GM23338 (cell line): ENCODE results near the gene LARGE1. TPM values are rescaled to one million over a fixed set of nuclear protein-coding genes. Genes with fewer than 3 reads are reported as not detected.

Experiments
- ATAC-seq: fragments of 200-7000 bp; cut with Tn5 transposase; 3 replicates; pipeline ENCODE4 v1.9.1; 2020
- DNase-seq: peaks from one replicate; pipeline ENCODE4 v3.0.0-alpha.2; 2015; ENCODE audit warnings: low spot score
- H2AFZ ChIP-seq: fragments of 200-600 bp; sonication (generic); 2 replicates; pipeline ENCODE4 v1.8.0; 2016; ENCODE audit warnings: antibody characterized with exemption, mild to moderate bottlenecking, moderate library complexity
- H3F3A ChIP-seq: fragments of 200-600 bp; sonication (generic); replicated peaks from 2 replicates; pipeline ENCODE4 v1.8.0; 2017; ENCODE audit warnings: antibody characterized with exemption, mixed run types, low read depth
- H3K27ac ChIP-seq: fragments of 200-600 bp; sonication (generic); 2 replicates; pipeline ENCODE4 v1.6.1; 2016; ENCODE audit warnings: low read depth
- H3K27me3 ChIP-seq: fragments of 200-600 bp; sonication (generic); 2 replicates; pipeline ENCODE4 v1.8.0; 2016; ENCODE audit warnings: mild to moderate bottlenecking, mixed run types, moderate library complexity; ENCODE audit not compliant: insufficient read depth
- H3K36me3 ChIP-seq: fragments of 200-600 bp; sonication (generic); 2 replicates; pipeline ENCODE4 v1.8.0; 2016; ENCODE audit warnings: mild to moderate bottlenecking; ENCODE audit not compliant: insufficient read depth
- H3K4me1 ChIP-seq: fragments of 200-600 bp; sonication (generic); 2 replicates; pipeline ENCODE4 v1.8.0; 2016; ENCODE audit warnings: mild to moderate bottlenecking, moderate library complexity; ENCODE audit not compliant: insufficient read depth
- H3K4me2 ChIP-seq: fragments of 200-600 bp; sonication (generic); 2 replicates; pipeline ENCODE4 v1.7.1; 2017; ENCODE audit warnings: mixed run types
- H3K4me3 ChIP-seq: fragments of 200-600 bp; sonication (generic); 2 replicates; pipeline ENCODE4 v1.6.1; 2016; ENCODE audit warnings: mixed run types
- H3K79me2 ChIP-seq: fragments of 200-600 bp; sonication (generic); replicated peaks from 2 replicates; pipeline ENCODE4 v1.8.0; 2017; ENCODE audit warnings: mild to moderate bottlenecking; ENCODE audit not compliant: insufficient read depth
- H3K9me2 ChIP-seq: fragments of 200-600 bp; sonication (generic); 2 replicates; pipeline ENCODE4 v1.8.0; 2017; ENCODE audit not compliant: insufficient read depth
- H4K20me1 ChIP-seq: fragments of 200-600 bp; sonication (generic); replicated peaks from 2 replicates; pipeline ENCODE4 v1.8.0; 2017; ENCODE audit warnings: mild to moderate bottlenecking; ENCODE audit not compliant: insufficient read depth
- H3K27ac Mint-ChIP-seq: 2 replicates; pipeline ENCODE4 v1.8.0; 2020; ENCODE audit warnings: inconsistent platforms, mild to moderate bottlenecking, moderate library complexity, mixed read lengths
- H3K27me3 Mint-ChIP-seq: 3 replicates; pipeline ENCODE4 v1.8.0; 2022; ENCODE audit warnings: low read depth, mild to moderate bottlenecking, moderate library complexity, mixed read lengths, inconsistent platforms; ENCODE audit not compliant: insufficient read depth, poor library complexity
- H3K36me3 Mint-ChIP-seq: 3 replicates; pipeline ENCODE4 v1.8.0; 2021; ENCODE audit warnings: low read depth, mild to moderate bottlenecking, inconsistent platforms, moderate library complexity, mixed read lengths
- H3K4me1 Mint-ChIP-seq: 3 replicates; pipeline ENCODE4 v1.8.0; 2020; ENCODE audit warnings: mild to moderate bottlenecking, inconsistent platforms, mixed read lengths
- H3K4me3 Mint-ChIP-seq: 3 replicates; pipeline ENCODE4 v1.8.0; 2021; ENCODE audit warnings: moderate library complexity, mild to moderate bottlenecking, inconsistent platforms, mixed read lengths
- H3K9me3 Mint-ChIP-seq: 3 replicates; pipeline ENCODE4 v1.8.0; 2020; ENCODE audit warnings: moderate library complexity, mild to moderate bottlenecking, inconsistent platforms, mixed read lengths
- EZH2 ChIP-seq: fragments of 200-600 bp; sonication (generic); IDR thresholded peaks from one replicate; pipeline ENCODE4 v1.8.0; 2017; ENCODE audit warnings: antibody characterized with exemption, mild to moderate bottlenecking, low read depth; ENCODE audit not compliant: unreplicated experiment
- EZH2phosphoT487 ChIP-seq: fragments of 200-600 bp; sonication (generic); IDR thresholded peaks from one replicate; pipeline ENCODE4 v1.8.1; 2018; ENCODE audit warnings: antibody characterized with exemption; ENCODE audit not compliant: unreplicated experiment
- ZNF114 ChIP-seq: fragments of 250-450 bp; sonication (Bioruptor Pico); IDR thresholded peaks from 2 replicates; pipeline ENCODE4 v1.5.0; 2020; ENCODE audit warnings: mild to moderate bottlenecking, moderate library complexity
- ZNF331 ChIP-seq: fragments of 250-450 bp; sonication (Bioruptor Pico); IDR thresholded peaks from 2 replicates; pipeline ENCODE4 v1.5.0; 2020; ENCODE audit warnings: low read depth, mild to moderate bottlenecking, moderate library complexity
- polyA plus RNA-seq: library from polyadenylated mRNA; unstranded; fragments of >200 nt; fragmentation: Nextera tagmentation; extraction: Ambion mirVana; gene quantifications from 2 replicates; pipeline ENCODE4 v1.2.1, GENCODE V29; 2016
- total RNA-seq: library from RNA; depleted of rRNA; stranded (reverse); fragments of >200 nt; shearing (Covaris generic); gene quantifications from 2 replicates; pipeline ENCODE4 v1.2.3, GENCODE V29; 2014
- TF ChIP-seq, protein P1 (sequence below): fragments of 250-450 bp; sonication (Bioruptor Pico); IDR thresholded peaks from 2 replicates; pipeline ENCODE4 v1.5.0; 2020; ENCODE audit warnings: mild to moderate bottlenecking, moderate library complexity
- TF ChIP-seq, protein P2 (sequence below): IDR thresholded peaks from 2 replicates; pipeline ENCODE4 v1.6.1; 2016; ENCODE audit warnings: antibody characterized with exemption

LARGE1 gene
- total and polyA plus RNA-seq, 2 experiments from 2014 or later = 12.8 to 75.6 TPM

DNA sequence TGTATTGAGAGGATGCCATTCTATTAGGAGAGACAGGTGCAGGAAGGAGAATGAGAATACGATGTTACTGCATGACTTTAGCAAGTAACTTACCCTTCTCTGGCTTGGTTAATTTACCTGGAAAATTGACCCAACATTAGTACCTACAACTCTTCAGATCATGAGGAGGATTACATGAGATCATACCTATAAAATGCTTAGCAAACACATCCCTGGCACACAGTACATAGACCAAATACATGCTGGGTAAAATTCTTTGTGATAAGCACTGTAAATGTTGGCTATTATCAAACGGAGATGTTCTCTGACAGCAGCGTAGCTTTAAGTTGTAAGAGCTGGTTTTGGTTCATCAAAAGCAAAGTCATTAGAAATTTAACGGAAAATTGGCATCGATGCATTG, 28.8 kb downstream of the LARGE1 start (continued):
- TF ChIP-seq, protein P1, sequence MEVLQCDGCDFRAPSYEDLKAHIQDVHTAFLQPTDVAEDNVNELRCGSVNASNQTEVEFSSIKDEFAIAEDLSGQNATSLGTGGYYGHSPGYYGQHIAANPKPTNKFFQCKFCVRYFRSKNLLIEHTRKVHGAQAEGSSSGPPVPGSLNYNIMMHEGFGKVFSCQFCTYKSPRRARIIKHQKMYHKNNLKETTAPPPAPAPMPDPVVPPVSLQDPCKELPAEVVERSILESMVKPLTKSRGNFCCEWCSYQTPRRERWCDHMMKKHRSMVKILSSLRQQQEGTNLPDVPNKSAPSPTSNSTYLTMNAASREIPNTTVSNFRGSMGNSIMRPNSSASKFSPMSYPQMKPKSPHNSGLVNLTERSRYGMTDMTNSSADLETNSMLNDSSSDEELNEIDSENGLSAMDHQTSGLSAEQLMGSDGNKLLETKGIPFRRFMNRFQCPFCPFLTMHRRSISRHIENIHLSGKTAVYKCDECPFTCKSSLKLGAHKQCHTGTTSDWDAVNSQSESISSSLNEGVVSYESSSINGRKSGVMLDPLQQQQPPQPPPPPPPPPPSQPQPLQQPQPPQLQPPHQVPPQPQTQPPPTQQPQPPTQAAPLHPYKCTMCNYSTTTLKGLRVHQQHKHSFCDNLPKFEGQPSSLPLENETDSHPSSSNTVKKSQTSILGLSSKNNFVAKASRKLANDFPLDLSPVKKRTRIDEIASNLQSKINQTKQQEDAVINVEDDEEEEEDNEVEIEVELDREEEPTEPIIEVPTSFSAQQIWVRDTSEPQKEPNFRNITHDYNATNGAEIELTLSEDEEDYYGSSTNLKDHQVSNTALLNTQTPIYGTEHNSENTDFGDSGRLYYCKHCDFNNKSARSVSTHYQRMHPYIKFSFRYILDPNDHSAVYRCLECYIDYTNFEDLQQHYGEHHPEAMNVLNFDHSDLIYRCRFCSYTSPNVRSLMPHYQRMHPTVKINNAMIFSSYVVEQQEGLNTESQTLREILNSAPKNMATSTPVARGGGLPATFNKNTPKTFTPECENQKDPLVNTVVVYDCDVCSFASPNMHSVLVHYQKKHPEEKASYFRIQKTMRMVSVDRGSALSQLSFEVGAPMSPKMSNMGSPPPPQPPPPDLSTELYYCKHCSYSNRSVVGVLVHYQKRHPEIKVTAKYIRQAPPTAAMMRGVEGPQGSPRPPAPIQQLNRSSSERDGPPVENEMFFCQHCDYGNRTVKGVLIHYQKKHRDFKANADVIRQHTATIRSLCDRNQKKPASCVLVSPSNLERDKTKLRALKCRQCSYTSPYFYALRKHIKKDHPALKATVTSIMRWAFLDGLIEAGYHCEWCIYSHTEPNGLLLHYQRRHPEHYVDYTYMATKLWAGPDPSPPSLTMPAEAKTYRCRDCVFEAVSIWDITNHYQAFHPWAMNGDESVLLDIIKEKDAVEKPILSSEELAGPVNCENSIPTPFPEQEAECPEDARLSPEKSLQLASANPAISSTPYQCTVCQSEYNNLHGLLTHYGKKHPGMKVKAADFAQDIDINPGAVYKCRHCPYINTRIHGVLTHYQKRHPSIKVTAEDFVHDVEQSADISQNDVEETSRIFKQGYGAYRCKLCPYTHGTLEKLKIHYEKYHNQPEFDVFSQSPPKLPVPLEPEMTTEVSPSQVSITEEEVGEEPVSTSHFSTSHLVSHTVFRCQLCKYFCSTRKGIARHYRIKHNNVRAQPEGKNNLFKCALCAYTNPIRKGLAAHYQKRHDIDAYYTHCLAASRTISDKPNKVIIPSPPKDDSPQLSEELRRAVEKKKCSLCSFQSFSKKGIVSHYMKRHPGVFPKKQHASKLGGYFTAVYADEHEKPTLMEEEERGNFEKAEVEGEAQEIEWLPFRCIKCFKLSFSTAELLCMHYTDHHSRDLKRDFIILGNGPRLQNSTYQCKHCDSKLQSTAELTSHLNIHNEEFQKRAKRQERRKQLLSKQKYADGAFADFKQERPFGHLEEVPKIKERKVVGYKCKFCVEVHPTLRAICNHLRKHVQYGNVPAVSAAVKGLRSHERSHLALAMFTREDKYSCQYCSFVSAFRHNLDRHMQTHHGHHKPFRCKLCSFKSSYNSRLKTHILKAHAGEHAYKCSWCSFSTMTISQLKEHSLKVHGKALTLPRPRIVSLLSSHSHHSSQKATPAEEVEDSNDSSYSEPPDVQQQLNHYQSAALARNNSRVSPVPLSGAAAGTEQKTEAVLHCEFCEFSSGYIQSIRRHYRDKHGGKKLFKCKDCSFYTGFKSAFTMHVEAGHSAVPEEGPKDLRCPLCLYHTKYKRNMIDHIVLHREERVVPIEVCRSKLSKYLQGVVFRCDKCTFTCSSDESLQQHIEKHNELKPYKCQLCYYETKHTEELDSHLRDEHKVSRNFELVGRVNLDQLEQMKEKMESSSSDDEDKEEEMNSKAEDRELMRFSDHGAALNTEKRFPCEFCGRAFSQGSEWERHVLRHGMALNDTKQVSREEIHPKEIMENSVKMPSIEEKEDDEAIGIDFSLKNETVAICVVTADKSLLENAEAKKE (CRISPR knock-in tag) = no peak
- TF ChIP-seq ZNF331 (CRISPR knock-in tag) = no peak
- TF ChIP-seq, protein P2, sequence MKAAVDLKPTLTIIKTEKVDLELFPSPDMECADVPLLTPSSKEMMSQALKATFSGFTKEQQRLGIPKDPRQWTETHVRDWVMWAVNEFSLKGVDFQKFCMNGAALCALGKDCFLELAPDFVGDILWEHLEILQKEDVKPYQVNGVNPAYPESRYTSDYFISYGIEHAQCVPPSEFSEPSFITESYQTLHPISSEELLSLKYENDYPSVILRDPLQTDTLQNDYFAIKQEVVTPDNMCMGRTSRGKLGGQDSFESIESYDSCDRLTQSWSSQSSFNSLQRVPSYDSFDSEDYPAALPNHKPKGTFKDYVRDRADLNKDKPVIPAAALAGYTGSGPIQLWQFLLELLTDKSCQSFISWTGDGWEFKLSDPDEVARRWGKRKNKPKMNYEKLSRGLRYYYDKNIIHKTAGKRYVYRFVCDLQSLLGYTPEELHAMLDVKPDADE = no peak
- TF ChIP-seq ZNF114 (CRISPR knock-in tag) = no peak
- no peak for TF ChIP-seq EZH2phosphoT487

- H3K27me3 ChIP-seq = no peaks in the 10 kb centered on the region
- Mint-ChIP-seq H3K4me3 (no peak overlapping the region), H3K9me3 (peaks cover 2% of the 10 kb centered on the region; the same call in 2 of the 3 replicates), H3K27me3 (peaks cover 11% of the 10 kb centered on the region), H3K27ac (peak overlapping the region; percentile 71; the same call in 1 of the 2 replicates), H3K36me3 (peaks cover 5% of the 10 kb centered on the region), H3K4me1 (peaks cover 86% of the 10 kb centered on the region)
- DNase-seq = no peak
- no peak overlapping the region for H2AFZ ChIP-seq
- no peaks in the 10 kb centered on the region for H3F3A ChIP-seq
- peaks cover 100% of the 10 kb centered on the region for H3K79me2 ChIP-seq
- peaks cover 92% of the 10 kb centered on the region for H3K4me1 ChIP-seq
- H3K9me2 ChIP-seq = no peaks in the 10 kb centered on the region
- TF ChIP-seq EZH2phosphoT487 (no peak), EZH2 (no peak)
- H3K27ac ChIP-seq = no peak overlapping the region
- ATAC-seq = no peak
- no peaks in the 10 kb centered on the region for H3K36me3 ChIP-seq
- peaks cover 66% of the 10 kb centered on the region for H4K20me1 ChIP-seq
- H3K4me3 ChIP-seq = no peak overlapping the region
- H3K4me2 ChIP-seq = no peak overlapping the region
Observed at GRCh38 chr22:33889748-33890147, 30.5 kb downstream of the LARGE1 start.
